Upper lobe of left lung (tissue), 4 donors: ENCODE data around the gene OTUD5.

ENCODE experiments used
- CTCF ChIP-seq, 6 experiments: fragments of 450-650 bp in 4 of 6; fragments of 200-600 bp in 2 of 6; sonication (generic) in 2 of 6; IDR thresholded peaks; one replicate each; pipeline ENCODE4 v1.5.1; 2016 to 2019; ENCODE audit warnings: antibody characterized with exemption in 6 of 6
- POLR2A ChIP-seq, 4 donors: fragments of 450-650 bp; IDR thresholded peaks; one replicate each; pipeline ENCODE4 v1.5.1; 2016 to 2017; ENCODE audit warnings: antibody characterized with exemption in 4 of 4, mild to moderate bottlenecking in 2 of 4

GRCh38 chrX:49002091-49002935 is 44.9 kb upstream of the OTUD5 start, which contains the start of gene GRIPAP1:
- TF ChIP-seq POLR2A (IDR thresholded peaks at IDR 0.05) (peak in 2 of 4 donors; percentile 47 to 82), CTCF (IDR thresholded peaks at IDR 0.05) (no peak)
